Measurements from ENCODE around the gene MYO1D. TPM values are rescaled to one million over a fixed set of nuclear protein-coding genes. Genes with fewer than 3 reads are reported as not detected.

MYO1D gene
- total and polyA plus RNA-seq, 2 donors (not counting 3 experiments of a cell fraction or from before 2014, with no cell fraction given), result 37.8 to 85.5 TPM

- Histone ChIP-seq H3K4me3 (replicated peaks in 1 of 3; ENCODE audit: insufficient read depth in 1 of 3, low read depth in 1 of 3, low read length in 3 of 3) (no peak overlapping the region), H3K9me1 (replicated peaks; ENCODE audit: control insufficient read depth, extremely low read depth, insufficient read depth, low read length) (no peaks in the 10 kb centered on the region), H3K9me3 (replicated peaks; ENCODE audit: control insufficient read depth, insufficient read depth, low read length) (no peaks in the 10 kb centered on the region), H3K9ac (replicated peaks; ENCODE audit: extremely low read depth, insufficient read depth, low read length) (no peak overlapping the region), H2AFZ (ENCODE audit: low read depth, low read length) (no peak overlapping the region), H3K27ac (ENCODE audit: insufficient read depth, low read depth, low read length) (no peak overlapping the region), H3K79me2 (ENCODE audit: control insufficient read depth, insufficient read depth, low read length) (no peaks in the 10 kb centered on the region), H3K4me2 (ENCODE audit: insufficient read depth, low read length) (no peak overlapping the region), H3K4me1 (ENCODE audit: control insufficient read depth, extremely low read depth, insufficient read depth, low read length) (no peaks in the 10 kb centered on the region), H3K27me3 (ENCODE audit: control insufficient read depth in 2 of 2, insufficient read depth in 2 of 2, low read length in 2 of 2) (no peaks in the 10 kb centered on the region), H3K36me3 (ENCODE audit: control insufficient read depth in 2 of 2, extremely low read depth in 1 of 2, insufficient read depth in 2 of 2, low read length in 2 of 2) (peaks cover 0 to 11% of the 10 kb centered on the region in 2 experiments), H4K20me1 (replicated peaks; ENCODE audit: control insufficient read depth, extremely low read depth, insufficient read depth, low read length) (no peaks in the 10 kb centered on the region)
- no peak for TF ChIP-seq MYC (IDR thresholded peaks at IDR 0.05; ENCODE audit: low read depth, low read length)
- TF ChIP-seq MAX (IDR thresholded peaks at IDR 0.05; ENCODE audit: insufficient read depth, insufficient read length), result no peak
- TF ChIP-seq POLR2AphosphoS5 (IDR thresholded peaks at IDR 0.05; ENCODE audit: insufficient read depth, low read depth, low read length), result no peak
- TF ChIP-seq EZH2 (IDR thresholded peaks at IDR 0.05; ENCODE audit: borderline replicate concordance, low read depth, low read length, severe bottlenecking), result no peak
- TF ChIP-seq CTCF (IDR thresholded peaks at IDR 0.05; ENCODE audit: extremely low read depth in 1 of 2, insufficient read depth in 1 of 2, low read depth in 1 of 2, low read length in 2 of 2), result no peak
- TF ChIP-seq GATA2 (IDR thresholded peaks at IDR 0.05; ENCODE audit: insufficient read depth, insufficient read length, low read depth, low read length), result no peak
- no peak for TF ChIP-seq POLR2A (IDR thresholded peaks at IDR 0.05; ENCODE audit: low read depth, low read length)
- TF ChIP-seq FOS (IDR thresholded peaks at IDR 0.05; ENCODE audit: borderline replicate concordance, insufficient read depth, low read length), result no peak
- no peak for TF ChIP-seq JUN (IDR thresholded peaks at IDR 0.05; ENCODE audit: borderline replicate concordance, insufficient read depth, insufficient read length, low read depth)
- DNase-seq (ENCODE audit: low read depth, low spot score), result no peak
- FAIRE-seq, result no peak
- ChIA-PET POLR2A (no interaction called here), CTCF (no interaction called here)
- intact Hi-C loops (cut with micrococcal nuclease), result no loop called here
- dilution Hi-C loops (cut with MboI; ENCODE audit: extremely low pct_ligation_motif_present, low sequenced_read_pairs), result no loop called here
- BruUV-seq (replicated peaks), result no TSS peak
Observed at GRCh38 chr17:32733401-32733800, 143.5 kb downstream of the MYO1D start.
